NCI-H2227 (cell line): ENCODE results near the gene HSF5.
"Not testable (repeated sequence)": the region's sequence is repeated elsewhere in the genome, so short reads cannot be mapped to it uniquely, and the experiment has no call there.

Experiments used
- DNase-seq: peaks from one replicate; lab custom pipeline; 2025; ENCODE audit not compliant: unreplicated experiment; lab: John Stamatoyannopoulos, UW

HSF5 gene

GRCh38 chr17:58415371-58416055 lies 72.7 kb downstream of the HSF5 start:
- no peak for DNase-seq

GRCh38 chr17:58414596-58414997 lies 73.6 kb downstream of the HSF5 start:
- DNase-seq: no peak

- DNase-seq: no peak
Measured at GRCh38 chr17:58413684-58414083, 74.5 kb downstream of the HSF5 start.

GRCh38 chr17:58412961-58413586 lies 75.1 kb downstream of the HSF5 start:
- DNase-seq: no peak

GRCh38 chr17:58412064-58412703 lies 76.0 kb downstream of the HSF5 start:
- DNase-seq: no peak

GRCh38 chr17:58411408-58411894 lies 76.8 kb downstream of the HSF5 start:
- no peak for DNase-seq

GRCh38 chr17:58410714-58411407 lies 77.3 kb downstream of the HSF5 start:
- no peak for DNase-seq

- no peak for DNase-seq
Measured at GRCh38 chr17:58409432-58409831, 78.8 kb downstream of the HSF5 start.

GRCh38 chr17:58403311-58403710 lies 84.9 kb downstream of the HSF5 start:
- no peak for DNase-seq

GRCh38 chr17:58402679-58403078 lies 85.5 kb downstream of the HSF5 start:
- no peak for DNase-seq

GRCh38 chr17:58402047-58402446 lies 86.2 kb downstream of the HSF5 start:
- DNase-seq: no peak

- DNase-seq: no peak
Measured at GRCh38 chr17:58401287-58401686, 86.9 kb downstream of the HSF5 start.

GRCh38 chr17:58400826-58401225 lies 87.4 kb downstream of the HSF5 start:
- DNase-seq: no peak

GRCh38 chr17:58399974-58400373 lies 88.2 kb downstream of the HSF5 start:
- DNase-seq: no peak

- no peak for DNase-seq
Measured at GRCh38 chr17:58398574-58399266, 89.5 kb downstream of the HSF5 start.

- not testable (repeated sequence) for DNase-seq
Measured at GRCh38 chr17:58397421-58397820, 90.8 kb downstream of the HSF5 start.

- no peak for DNase-seq
Measured at GRCh38 chr17:58396173-58396572, 92.0 kb downstream of the HSF5 start.

GRCh38 chr17:58394534-58395223 lies 93.5 kb downstream of the HSF5 start:
- DNase-seq: no peak

GRCh38 chr17:58391302-58391984 lies 96.8 kb downstream of the HSF5 start:
- peak; percentile 84 for DNase-seq

GRCh38 chr17:58390884-58391283 lies 97.3 kb downstream of the HSF5 start:
- no peak for DNase-seq
